CD4-positive, alpha-beta T cell treated with Interleukin-4 for 4 hours (primary cell): ENCODE results near the gene STUM.
"Not testable (repeated sequence)": the region's sequence is repeated elsewhere in the genome, so short reads cannot be mapped to it uniquely, and the experiment has no call there.

Experiments
- DNase-seq: peaks from one replicate; pipeline ENCODE4 v3.0.0-alpha.2; 2020

The STUM gene

GRCh38 chr1:226628612-226629155, 80.1 kb downstream of the STUM start:
- no peak for DNase-seq

GRCh38 chr1:226629210-226629895, 80.8 kb downstream of the STUM start:
- DNase-seq: no peak

DNA sequence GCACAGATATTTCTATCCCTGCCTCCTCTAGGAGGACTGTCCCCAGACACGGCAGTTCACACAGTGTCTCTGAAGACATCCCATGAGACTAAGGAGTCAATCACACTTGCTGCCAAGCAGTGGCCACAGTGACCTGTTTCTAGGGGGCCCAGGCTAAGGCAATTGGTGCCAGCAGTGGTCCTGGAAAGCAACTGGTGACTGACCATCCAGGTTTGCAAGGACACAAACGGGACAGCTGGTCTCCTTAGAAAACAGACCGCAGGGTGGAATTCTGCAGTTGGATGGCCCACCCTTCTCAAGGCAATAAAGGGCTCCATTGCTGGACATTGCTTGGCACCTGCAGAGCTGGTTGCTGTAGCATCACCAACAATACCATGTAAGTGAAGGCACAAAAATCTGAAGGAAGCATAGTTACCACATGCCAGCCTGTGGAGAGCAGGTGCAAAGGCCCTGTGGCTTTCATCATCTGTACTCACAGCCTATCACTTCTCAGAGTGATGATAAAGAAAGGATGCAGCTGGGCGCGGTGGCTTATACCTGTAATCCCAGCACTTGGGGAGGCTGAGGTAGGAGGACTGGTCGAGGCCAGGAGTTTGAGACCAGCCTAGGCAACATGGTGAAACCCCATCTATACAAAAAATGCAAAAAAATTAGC, 81.5 kb downstream of the STUM start:
- DNase-seq: no peak

GRCh38 chr1:226630592-226630991, 82.0 kb downstream of the STUM start:
- no peak for DNase-seq

GRCh38 chr1:226631229-226632000, 82.9 kb downstream of the STUM start:
- DNase-seq: no peak

- DNase-seq: no peak
Measured at GRCh38 chr1:226632169-226632879, 83.8 kb downstream of the STUM start.

DNA sequence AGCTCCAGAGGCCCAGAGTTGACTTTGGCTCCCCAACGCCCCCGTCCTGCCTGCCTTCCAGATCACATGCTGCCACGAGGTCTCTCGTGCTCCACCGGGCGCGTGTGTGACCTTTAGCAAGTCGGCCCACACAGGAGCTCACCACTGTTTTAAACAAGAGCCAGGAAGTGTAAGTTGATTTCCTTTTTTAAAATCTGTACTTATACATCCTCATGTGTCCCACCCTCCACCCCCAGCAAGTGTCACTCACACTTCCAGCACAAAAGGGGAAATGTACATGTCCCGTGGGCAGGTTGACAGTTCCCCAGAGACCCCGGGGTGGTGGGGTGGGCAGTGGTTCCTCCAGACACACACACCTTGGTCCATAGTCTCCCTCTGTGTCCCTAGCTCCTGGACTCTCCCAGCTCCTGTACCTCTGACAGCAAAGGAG, 84.4 kb downstream of the STUM start:
- DNase-seq: no peak

DNA sequence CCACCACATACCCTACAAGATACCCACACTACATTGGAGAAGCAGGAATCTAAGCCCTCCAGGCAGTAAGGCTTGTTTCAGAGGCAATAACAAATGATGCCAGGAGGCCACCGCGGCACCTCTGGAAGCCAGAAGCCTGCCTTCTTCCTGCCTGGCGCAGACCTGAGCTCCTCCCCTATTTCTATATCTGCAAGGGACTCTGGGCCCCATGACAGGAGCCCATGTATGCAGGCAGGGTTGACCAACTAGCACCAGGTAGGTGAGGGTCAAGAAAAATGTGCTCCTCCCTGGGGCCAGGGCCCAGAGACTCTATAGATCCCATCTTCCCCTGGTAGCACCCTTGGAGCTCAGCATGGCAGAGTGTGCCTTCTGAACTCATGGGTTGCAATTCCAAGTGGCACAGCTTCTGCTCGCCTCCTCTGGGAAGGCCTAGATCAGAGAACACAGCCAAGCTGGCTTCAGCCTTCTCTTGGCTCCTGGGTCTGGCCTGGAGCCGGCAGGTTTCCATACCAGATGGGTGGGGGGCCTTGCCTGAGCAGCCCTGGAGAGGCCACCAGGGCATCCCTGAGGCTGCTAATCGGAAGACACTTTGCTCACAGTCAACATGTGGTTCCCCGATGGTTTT, 85.1 kb downstream of the STUM start:
- no peak for DNase-seq

DNA sequence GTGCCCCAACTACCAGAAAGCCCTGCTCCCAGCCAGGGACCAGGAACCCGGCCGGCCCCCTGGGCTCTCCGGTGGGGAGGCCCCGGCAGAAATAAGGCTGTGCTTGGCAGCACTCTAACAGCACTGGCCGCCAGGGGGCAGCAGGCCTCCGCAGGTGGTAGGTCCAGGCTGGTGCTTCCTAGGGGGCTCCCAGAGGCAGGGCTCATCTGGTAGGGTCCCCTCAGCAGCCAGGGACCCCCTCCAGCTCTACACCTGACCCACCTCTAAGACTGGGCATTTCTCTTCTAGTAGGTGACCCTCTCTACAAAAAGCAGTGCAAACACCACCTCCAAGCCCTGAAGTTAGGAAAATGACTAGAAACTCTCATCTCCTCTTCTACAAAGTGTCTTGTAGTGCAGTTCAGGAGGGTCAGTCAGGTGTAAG, 85.6 kb downstream of the STUM start:
- peak; percentile 72 for DNase-seq

DNA sequence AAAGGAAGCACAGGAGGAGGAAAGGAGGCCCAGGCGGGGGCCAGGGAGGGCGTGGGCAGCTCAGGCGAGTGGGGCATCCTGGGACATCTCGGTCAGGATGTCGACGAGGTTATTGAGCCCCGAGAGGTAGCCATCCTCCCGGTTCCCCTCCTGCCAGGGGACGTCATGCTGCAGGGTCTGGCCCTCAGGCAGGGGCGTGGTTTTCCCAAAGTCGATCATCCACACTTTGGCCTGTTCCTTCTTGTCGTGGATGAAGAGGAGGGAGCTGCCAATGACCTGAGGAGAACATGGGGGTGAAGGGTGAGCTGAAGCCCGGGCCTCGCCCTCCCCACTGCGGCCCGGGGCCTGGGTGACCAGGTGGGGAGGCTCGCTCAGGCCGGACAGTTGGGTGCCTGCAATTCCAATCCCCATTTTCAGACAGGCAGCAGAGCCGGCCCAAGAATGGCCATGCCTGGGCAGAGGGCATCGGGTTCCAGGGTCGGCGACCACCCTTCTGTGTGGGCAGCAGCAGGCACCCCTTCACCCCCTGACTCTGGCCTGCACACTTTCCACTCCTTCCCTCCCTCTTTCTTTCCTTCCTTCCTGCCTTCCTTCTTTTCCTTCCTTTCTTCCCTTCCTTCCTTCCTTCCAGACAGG, 86.2 kb downstream of the STUM start:
- DNase-seq: no peak

- DNase-seq: peak; percentile 59
Measured at GRCh38 chr1:226635456-226635941, 86.9 kb downstream of the STUM start.

DNA sequence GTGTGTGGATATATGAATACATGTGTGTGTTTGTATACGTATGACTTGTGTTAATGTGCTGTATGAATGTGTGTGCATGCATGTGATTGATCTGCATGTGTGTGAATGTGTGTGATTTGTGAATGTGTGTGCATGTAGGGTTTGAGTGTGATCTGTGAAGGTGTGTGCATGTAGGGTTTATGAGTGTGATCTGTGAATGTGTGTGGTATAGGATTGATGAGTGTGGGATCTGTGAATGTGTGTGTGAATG, 88.2 kb downstream of the STUM start:
- DNase-seq: no peak

GRCh38 chr1:226637147-226637935, 88.8 kb downstream of the STUM start:
- DNase-seq: no peak

DNA sequence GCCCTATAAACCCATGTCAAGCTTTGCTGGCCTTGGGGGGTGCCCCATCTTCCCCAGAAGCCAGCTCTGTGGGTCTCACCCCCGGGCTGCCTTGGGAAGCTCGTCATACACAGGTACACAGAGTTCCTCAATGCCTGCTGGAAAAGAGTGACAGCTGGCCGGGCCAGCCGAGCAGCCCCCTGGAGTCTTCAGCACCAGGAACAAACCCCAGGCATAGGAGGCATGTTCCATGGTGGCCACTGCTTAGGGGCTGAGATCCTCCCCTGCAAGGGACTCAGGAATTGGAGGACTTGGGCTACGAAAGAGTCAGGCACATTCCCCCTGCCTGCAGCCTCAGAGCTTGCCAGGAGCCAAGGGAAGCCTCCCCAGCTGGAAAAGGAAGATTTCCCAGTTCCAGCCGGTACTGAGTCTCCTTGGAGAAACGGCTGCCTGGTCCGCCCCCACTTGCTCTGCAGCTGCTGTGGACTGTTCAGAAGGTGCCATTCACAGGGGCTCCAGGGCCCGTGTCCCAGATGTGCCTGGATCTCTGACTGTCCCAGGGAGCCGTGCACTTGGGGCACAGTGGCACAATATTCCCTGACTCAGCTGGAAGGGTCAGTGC, 89.5 kb downstream of the STUM start:
- DNase-seq: no peak

GRCh38 chr1:226638608-226639007, 90.0 kb downstream of the STUM start:
- no peak for DNase-seq

GRCh38 chr1:226639206-226639605, 90.6 kb downstream of the STUM start:
- not testable (repeated sequence) for DNase-seq

GRCh38 chr1:226639631-226640061, 91.1 kb downstream of the STUM start:
- no peak for DNase-seq

GRCh38 chr1:226640321-226641136, 92.0 kb downstream of the STUM start:
- no peak for DNase-seq

DNA sequence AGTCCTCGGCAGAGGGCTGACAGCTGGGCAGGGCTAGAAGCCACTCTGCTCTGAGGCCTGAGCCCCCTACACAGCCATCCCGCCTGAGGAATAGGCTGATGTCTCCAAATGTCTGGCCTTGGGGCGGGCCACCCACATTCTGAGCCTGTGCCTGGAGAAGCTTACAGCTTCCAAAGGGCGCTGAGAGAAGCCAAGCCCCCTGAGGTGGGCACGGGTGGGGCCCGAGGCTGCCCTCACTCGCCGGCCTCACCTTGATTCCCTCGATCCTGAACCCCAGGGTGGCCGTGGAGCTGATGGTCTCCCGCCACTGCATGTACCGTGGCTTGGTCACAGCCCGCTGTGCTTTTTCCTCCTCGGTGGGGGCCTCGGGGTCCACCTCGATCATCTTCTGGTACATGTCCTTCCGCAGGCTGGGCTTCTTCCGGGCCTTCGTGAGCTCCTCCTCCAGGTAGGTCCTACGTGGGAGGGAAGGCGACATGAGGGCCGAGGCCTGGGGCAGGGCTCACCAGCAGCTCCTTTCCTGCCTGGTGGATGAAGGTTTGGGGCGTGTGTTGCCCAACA, 93.2 kb downstream of the STUM start:
- DNase-seq: no peak

DNA sequence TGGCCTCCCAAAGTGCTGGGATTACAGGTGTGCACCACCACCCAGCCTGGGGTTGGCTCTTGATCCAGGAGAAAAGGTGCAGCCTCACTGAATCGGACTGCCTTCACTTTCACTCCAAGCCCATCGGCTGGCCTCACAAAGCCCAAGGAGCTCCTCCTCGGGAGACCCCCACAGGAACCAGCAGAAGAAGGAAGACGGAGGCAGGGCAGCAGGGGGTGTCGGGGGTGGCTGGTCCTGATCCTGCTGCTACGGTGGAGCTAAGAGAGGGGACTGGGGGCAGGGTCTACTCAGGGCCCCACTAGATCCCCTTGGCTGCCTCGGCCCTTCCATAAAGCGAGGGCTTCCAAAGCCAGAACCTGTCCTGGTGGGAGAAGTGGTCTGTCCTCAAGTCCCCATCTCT, 93.9 kb downstream of the STUM start:
- no peak for DNase-seq
